ENCODE results near the gene CDKN2D. TPM values are rescaled to one million over a fixed set of nuclear protein-coding genes. Genes with fewer than 3 reads are reported as not detected.
A peak's percentile ranks its signal among the peaks of the same experiment; 100 is the strongest.

CDKN2D gene
- total and polyA plus RNA-seq, 2 of the 8 experiments (the other 6 are each of a cell fraction or from before 2014, with no cell fraction given): 3.0 to 4.0 TPM

- TF ChIP-seq CTCF (IDR thresholded peaks at IDR 0.05; ENCODE audit: control extremely low read depth in 1 of 3, insufficient read depth in 1 of 3, low read depth in 1 of 3, low read length in 3 of 3) (peak; percentile 33 to 53 (median 52)), SIX5 (IDR thresholded peaks at IDR 0.05; ENCODE audit: low read depth, low read length) (no peak), SUZ12 (IDR thresholded peaks at IDR 0.05; ENCODE audit: low read length) (no peak), TBP (IDR thresholded peaks at IDR 0.05; ENCODE audit: low read depth, low read length) (peak; percentile 53; the same call in 1 of the 2 replicates), CEBPB (IDR thresholded peaks at IDR 0.05; ENCODE audit: low read depth, low read length) (no peak), SP1 (IDR thresholded peaks at IDR 0.05; ENCODE audit: low read depth, low read length) (peak; percentile 66; the same call in 1 of the 2 replicates), TAF1 (IDR thresholded peaks at IDR 0.05; ENCODE audit: low read depth, low read length) (peak; percentile 40), FOSL1 (IDR thresholded peaks at IDR 0.05; ENCODE audit: insufficient read depth, low read depth, low read length) (0 out of 2 replicates have a peak, but pooled peaks have one; percentile 55), POLR2A (IDR thresholded peaks at IDR 0.05; ENCODE audit: control extremely low read depth in 1 of 2, low read depth in 2 of 2, low read length in 2 of 2) (peak in 1 of 2 experiments; percentile 73; a peak in 2 of 3 replicates), CHD2 (IDR thresholded peaks at IDR 0.05; ENCODE audit: low read length) (no peak), YY1 (IDR thresholded peaks at IDR 0.05; ENCODE audit: low read depth, low read length) (peak; percentile 90), ATF2 (IDR thresholded peaks at IDR 0.05; ENCODE audit: low read length) (no peak), EP300 (IDR thresholded peaks at IDR 0.05; ENCODE audit: borderline replicate concordance in 1 of 2, low read depth in 2 of 2, low read length in 2 of 2) (peak in 1 of 2 experiments; percentile 1; a peak in 1 of 3 replicates), CREB1 (IDR thresholded peaks at IDR 0.05) (peak; percentile 48; the same call in 1 of the 2 replicates), TEAD4 (IDR thresholded peaks at IDR 0.05; ENCODE audit: low read depth, low read length) (no peak), POLR2AphosphoS5 (IDR thresholded peaks at IDR 0.05; ENCODE audit: low read depth, low read length) (peak; percentile 69), TAF7 (optimal IDR thresholded peaks at IDR 0.05; ENCODE audit: borderline replicate concordance, low read depth, low read length) (peak; percentile 38), BCL11A (IDR thresholded peaks at IDR 0.05; ENCODE audit: low read depth in 2 of 2, low read length in 2 of 2) (no peak), SIN3A (conservative IDR thresholded peaks at IDR 0.05 in 1 of 2, IDR thresholded peaks at IDR 0.05 in 1 of 2; ENCODE audit: low read depth in 1 of 2, low read length in 2 of 2) (peak; percentile 5 to 49; a peak in 1 of 4 replicates), HDAC6 (IDR thresholded peaks at IDR 0.05; ENCODE audit: low read depth, low read length) (no peak), SIRT6 (IDR thresholded peaks at IDR 0.05; ENCODE audit: low read length) (no peak)
Observed at GRCh38 chr19:10565567-10566407, 3.0 kb downstream of the CDKN2D start, which contains the start of gene KRI1 (continued).

Measured in H1 (cell line).